Spleen (tissue), 11 donors: ENCODE measurements around the gene SULT1C4. TPM values are rescaled to one million over a fixed set of nuclear protein-coding genes. Genes with fewer than 3 reads are reported as not detected.

ENCODE experiments used
- DNase-seq: peaks from one replicate; pipeline ENCODE4 v3.0.0-alpha.2; 2020
- H3K27ac ChIP-seq, 8 donors: fragments of 200-600 bp; sonication (generic) in 7 of 8; 1 replicate in 4 of 8; 2 replicates in 4 of 8; pipeline versions ENCODE4 v1.5.0 to v1.8.0; 2016 to 2021; ENCODE audit warnings: inconsistent platforms in 4 of 8, mild to moderate bottlenecking in 4 of 8, moderate library complexity in 1 of 8
- H3K27me3 ChIP-seq, 7 donors: fragments of 200-600 bp; sonication (generic) in 6 of 7; replicated peaks in 1 of 7; 1 replicate in 4 of 7; 2 replicates in 3 of 7; pipeline versions ENCODE4 v1.5.0 to v1.8.0; 2016 to 2021; ENCODE audit warnings: inconsistent platforms in 3 of 7, mild to moderate bottlenecking in 1 of 7
- H3K36me3 ChIP-seq, 6 donors: fragments of 200-600 bp; sonication (generic) in 5 of 6; 1 replicate in 4 of 6; 2 replicates in 2 of 6; pipeline versions ENCODE4 v1.5.0 to v1.8.0; 2016 to 2021; ENCODE audit warnings: inconsistent platforms in 2 of 6
- H3K4me1 ChIP-seq, 6 donors: fragments of 200-600 bp; sonication (generic) in 5 of 6; 1 replicate in 3 of 6; 2 replicates in 3 of 6; pipeline versions ENCODE4 v1.5.0 to v1.8.0; 2016 to 2021; ENCODE audit warnings: inconsistent platforms in 3 of 6
- H3K4me3 ChIP-seq, 8 donors: fragments of 200-600 bp; sonication (generic) in 7 of 8; 1 replicate in 4 of 8; 2 replicates in 4 of 8; pipeline versions ENCODE4 v1.5.0 to v1.8.0; 2016 to 2021; ENCODE audit warnings: inconsistent platforms in 4 of 8, mild to moderate bottlenecking in 4 of 8, moderate library complexity in 2 of 8
- H3K9me3 ChIP-seq, 8 donors: fragments of 200-600 bp; sonication (generic) in 7 of 8; 1 replicate in 4 of 8; 2 replicates in 4 of 8; pipeline versions ENCODE4 v1.5.0 to v1.8.0; 2016 to 2021; ENCODE audit warnings: inconsistent platforms in 4 of 8
- CTCF ChIP-seq, 11 experiments: fragments of 200-600 bp in 7 of 11; fragments of 450-650 bp in 4 of 11; sonication (generic) in 4 of 11; IDR thresholded peaks in 8 of 11; conservative IDR thresholded peaks in 3 of 11; 1 replicate in 7 of 11; 2 replicates in 4 of 11; pipeline versions ENCODE4 v1.4.0 to v1.8.0; 2016 to 2021; ENCODE audit warnings: antibody characterized with exemption in 11 of 11, inconsistent platforms in 4 of 11, mild to moderate bottlenecking in 1 of 11
- POLR2A ChIP-seq, 3 donors: fragments of 450-650 bp; IDR thresholded peaks; one replicate each; pipeline ENCODE4 v1.5.1; 2017; ENCODE audit warnings: antibody characterized with exemption in 3 of 3, mild to moderate bottlenecking in 1 of 3
- POLR2AphosphoS5 ChIP-seq, 3 donors: sonication (generic); formaldehyde crosslinking; IDR thresholded peaks; one replicate each; pipeline ENCODE4 v1.5.1; 2017; ENCODE audit warnings: antibody characterized with exemption in 3 of 3
- WGBS, 5 donors: extraction: QIAGEN DNeasy Blood & Tissue Kit in 3 of 5; methylation state at CpG; one replicate each; pipeline versions ENCODE4 v1.1.5 to v1.1.7; 2013 to 2018; 5-methylcytosine and 5-hydroxymethylcytosine counted together
- intact Hi-C: fragments of 100-400 bp; cut with DNase I; formaldehyde crosslinking; loops from one replicate; pipeline ENCODE4 v1.15.0; 2023; ENCODE audit warnings: low total_unique reads
- polyA plus RNA-seq, 3 donors: library from polyadenylated mRNA; stranded (reverse); fragments of 200-250 nt; gene quantifications; one replicate each; pipeline ENCODE4 v1.2.1, GENCODE V29; 2013
- total RNA-seq, 7 donors: library from RNA; depleted of rRNA in 3 of 7; stranded (reverse); fragments of >200 nt in 3 of 7; fragmentation: NEBNext Ultra II Directional in 4 of 7; extraction: Animal tissue kit (Norgen Biotek cat#: 25700) in 4 of 7; gene quantifications; one replicate each; pipeline versions ENCODE4 v1.1.0 to v1.2.1, GENCODE V29; 2016 to 2021
- donor health status: healthy with polysubstance abuse.
- donor health status: DM: no; HTN: no; CAD: no; lungs with moderate emphysema.
- donor health status: DM: no; HTN: no; CAD: no.
- donor health status: Bipolar disorder and iron deficiency.
- donor health status: healthy.
- donor health status: DM: no; HTN: no; CAD: no.
- donor health status: DM: yes; HTN: yes; CAD: no.

SULT1C4 gene
- total and polyA plus RNA-seq, 10 donors, result 0.09 to 4.5 (median 0.56) TPM

- no peak for DNase-seq
- no peak overlapping the region for H3K4me3 ChIP-seq
- 40 to 55% (median 49%) methylated on average over 2 of the region's 2 CpGs for WGBS, 5 donors
- no peaks in the 10 kb centered on the region for H3K4me1 ChIP-seq
- intact Hi-C loops, result no loop called here
- no peak for TF ChIP-seq POLR2A (IDR thresholded peaks at IDR 0.05)
- no peak for TF ChIP-seq CTCF (IDR thresholded peaks at IDR 0.05 in 8 of 11, conservative IDR thresholded peaks at IDR 0.05 in 3 of 11)
- no peak for TF ChIP-seq POLR2AphosphoS5 (IDR thresholded peaks at IDR 0.05)
- H3K36me3 ChIP-seq, result no peaks in the 10 kb centered on the region
- H3K9me3 ChIP-seq, result peaks cover 0 to 13% (median 0%) of the 10 kb centered on the region in 8 donors
- H3K27me3 ChIP-seq, result no peaks in the 10 kb centered on the region
- no peak overlapping the region for H3K27ac ChIP-seq
These were observed 16.8 kb upstream of the SULT1C4 start for GRCh38 chr2:108360776-108361468.

GRCh38 chr2:108363024-108363907 is 14.5 kb upstream of the SULT1C4 start:
- H3K36me3 ChIP-seq, result no peaks in the 10 kb centered on the region
- TF ChIP-seq CTCF (IDR thresholded peaks at IDR 0.05 in 8 of 11, conservative IDR thresholded peaks at IDR 0.05 in 3 of 11) (no peak), POLR2A (IDR thresholded peaks at IDR 0.05) (no peak), POLR2AphosphoS5 (IDR thresholded peaks at IDR 0.05) (no peak)
- WGBS, 5 donors, result 50 to 59% (median 54%) methylated on average over 6 of the region's 6 CpGs
- intact Hi-C loops, result no loop called here
- H3K27ac ChIP-seq, result no peak overlapping the region
- no peak overlapping the region for H3K4me3 ChIP-seq
- no peaks in the 10 kb centered on the region for H3K27me3 ChIP-seq
- no peak for DNase-seq
- peaks cover 0 to 13% (median 0%) of the 10 kb centered on the region in 8 donors for H3K9me3 ChIP-seq
- H3K4me1 ChIP-seq, result no peaks in the 10 kb centered on the region

GRCh38 chr2:108363908-108364225 is 13.9 kb upstream of the SULT1C4 start:
- TF ChIP-seq POLR2A (IDR thresholded peaks at IDR 0.05), result no peak
- H3K27ac ChIP-seq, result no peak overlapping the region
- H3K4me3 ChIP-seq, result no peak overlapping the region
- DNase-seq, result no peak
- 25 to 53% (median 40%) methylated on average over 1 of the region's 1 CpG for WGBS, 5 donors
- no peaks in the 10 kb centered on the region for H3K27me3 ChIP-seq
- H3K4me1 ChIP-seq, result no peaks in the 10 kb centered on the region
- H3K36me3 ChIP-seq, result no peaks in the 10 kb centered on the region
- peaks cover 0 to 13% (median 0%) of the 10 kb centered on the region in 8 donors for H3K9me3 ChIP-seq
- intact Hi-C loops, result no loop called here

GRCh38 chr2:108364676-108365297 is 13.0 kb upstream of the SULT1C4 start:
- H3K36me3 ChIP-seq, result no peaks in the 10 kb centered on the region
- WGBS, 5 donors, result 84 to 93% (median 91%) methylated on average over 6 of the region's 6 CpGs
- no peak for TF ChIP-seq CTCF (IDR thresholded peaks at IDR 0.05 in 8 of 11, conservative IDR thresholded peaks at IDR 0.05 in 3 of 11)
- no peak for TF ChIP-seq POLR2AphosphoS5 (IDR thresholded peaks at IDR 0.05)
- no peak for TF ChIP-seq POLR2A (IDR thresholded peaks at IDR 0.05)
- intact Hi-C loops, result no loop called here
- no peak for DNase-seq
- H3K27ac ChIP-seq, result no peak overlapping the region
- no peaks in the 10 kb centered on the region for H3K4me1 ChIP-seq
- H3K4me3 ChIP-seq, result no peak overlapping the region
- H3K27me3 ChIP-seq, result no peaks in the 10 kb centered on the region
- H3K9me3 ChIP-seq, result peaks cover 0 to 13% (median 0%) of the 10 kb centered on the region in 8 donors
